HFF-Myc (cell line): ENCODE measurements around the gene PIGT.

Source experiments
- DNase-seq: peaks from one replicate; pipeline ENCODE4 v3.0.0-alpha.2; 2011; ENCODE audit warnings: low read depth; ENCODE audit errors: extremely low read depth
- H3K4me3 ChIP-seq: replicated peaks from 2 replicates; pipeline ENCODE4 v1.5.1; 2011; ENCODE audit warnings: low read depth, mild to moderate bottlenecking, control low read depth, low read length
- CTCF ChIP-seq: IDR thresholded peaks from 2 replicates; pipeline ENCODE4 v1.5.1; 2012; ENCODE audit warnings: mild to moderate bottlenecking, low read depth, low read length, control low read depth; ENCODE audit errors: missing control alignments

Gene PIGT

GRCh38 chr20:45387274-45387673, 28.7 kb upstream of the PIGT start:
- TF ChIP-seq CTCF = no peak
- DNase-seq = no peak
- H3K4me3 ChIP-seq = no peak overlapping the region

- no peak for TF ChIP-seq CTCF
- no peak for DNase-seq
- H3K4me3 ChIP-seq = no peak overlapping the region
Observed at GRCh38 chr20:45390931-45391330, 25.0 kb upstream of the PIGT start.

GRCh38 chr20:45391559-45391958, 24.4 kb upstream of the PIGT start:
- no peak for TF ChIP-seq CTCF
- no peak overlapping the region for H3K4me3 ChIP-seq
- DNase-seq = no peak

- no peak for DNase-seq
Observed at GRCh38 chr20:45392733-45393132, 23.2 kb upstream of the PIGT start.

GRCh38 chr20:45394221-45395113, 21.5 kb upstream of the PIGT start:
- no peak for TF ChIP-seq CTCF
- no peak for DNase-seq
- H3K4me3 ChIP-seq = no peak overlapping the region

More at GRCh38 chr20:45392733-45393132, 23.2 kb upstream of the PIGT start:
- H3K4me3 ChIP-seq = no peak overlapping the region
- no peak for TF ChIP-seq CTCF

- no peak for TF ChIP-seq CTCF
- DNase-seq = no peak
- H3K4me3 ChIP-seq = no peak overlapping the region
Observed at GRCh38 chr20:45395114-45395415, 20.9 kb upstream of the PIGT start.

- TF ChIP-seq CTCF = no peak
- DNase-seq = no peak
- H3K4me3 ChIP-seq = no peak overlapping the region
Observed at GRCh38 chr20:45399018-45399417, 16.9 kb upstream of the PIGT start.
